Thyroid gland (tissue), 4 donors: ENCODE results near the gene TRMT2B. TPM values are rescaled to one million over a fixed set of nuclear protein-coding genes. Genes with fewer than 3 reads are reported as not detected.

ENCODE experiments used
- DNase-seq, 2 donors: peaks; one replicate each; pipeline ENCODE4 v3.0.0-alpha.2; 2019
- H3K27ac ChIP-seq, 3 donors: fragments of 200-600 bp; sonication (generic); 1 replicate in 2 of 3; 2 replicates in 1 of 3; pipeline ENCODE4 v1.5.1; 2016 to 2019; ENCODE audit warnings: mild to moderate bottlenecking in 1 of 3, moderate library complexity in 1 of 3
- H3K27me3 ChIP-seq: fragments of 200-600 bp; sonication (generic); one replicate; pipeline ENCODE4 v1.5.1; 2019
- H3K36me3 ChIP-seq, 2 donors: fragments of 200-600 bp; sonication (generic); one replicate each; pipeline ENCODE4 v1.5.1; 2016 to 2019
- H3K4me1 ChIP-seq, 2 donors: fragments of 200-600 bp; sonication (generic); one replicate each; pipeline ENCODE4 v1.5.1; 2017 to 2019
- H3K4me3 ChIP-seq, 3 donors: fragments of 200-600 bp; sonication (generic); replicated peaks in 1 of 3; 1 replicate in 2 of 3; 2 replicates in 1 of 3; pipeline ENCODE4 v1.5.1; 2016; ENCODE audit warnings: mild to moderate bottlenecking in 1 of 3
- H3K9me3 ChIP-seq: fragments of 200-600 bp; sonication (generic); one replicate; pipeline ENCODE4 v1.5.1; 2017
- CTCF ChIP-seq, 6 experiments: fragments of 200-600 bp in 3 of 6; fragments of 450-650 bp in 3 of 6; sonication (generic) in 3 of 6; IDR thresholded peaks; one replicate each; pipeline ENCODE4 v1.5.1; 2016 to 2019; ENCODE audit warnings: antibody characterized with exemption in 6 of 6, mild to moderate bottlenecking in 2 of 6, inconsistent platforms in 1 of 6, moderate library complexity in 1 of 6
- POLR2A ChIP-seq, 2 donors: fragments of 450-650 bp; IDR thresholded peaks; one replicate each; pipeline ENCODE4 v1.6.1; 2017; ENCODE audit warnings: antibody characterized with exemption in 2 of 2, mild to moderate bottlenecking in 2 of 2, moderate library complexity in 1 of 2
- WGBS, 2 donors: methylation state at CpG; one replicate each; pipeline ENCODE4 v1.1.5; 2017; 5-methylcytosine and 5-hydroxymethylcytosine counted together
- intact Hi-C: fragments of 100-400 bp; cut with DNase I; formaldehyde crosslinking; loops from one replicate; pipeline ENCODE4 v1.15.1; 2023
- total RNA-seq, 4 donors: library from RNA; depleted of rRNA; stranded (reverse); fragments of >200 nt; gene quantifications; one replicate each; pipeline ENCODE4 v1.2.3, GENCODE V29; 2016

TRMT2B gene
- total RNA-seq, 4 donors from 2014 or later = 26.2 to 32.8 (median 29.1) TPM

GRCh38 chrX:100975212-100975611, 76.7 kb downstream of the TRMT2B start:
- no peak for TF ChIP-seq POLR2A (IDR thresholded peaks at IDR 0.05)
- TF ChIP-seq CTCF (IDR thresholded peaks at IDR 0.05) = no peak
- H3K4me1 ChIP-seq = no peaks in the 10 kb centered on the region
- WGBS, 2 donors = 94 to 95% methylated on average over 3 of the region's 3 CpGs
- DNase-seq = no peak
- no peak overlapping the region for H3K4me3 ChIP-seq
- intact Hi-C loops = no loop called here
- H3K9me3 ChIP-seq = no peaks in the 10 kb centered on the region
- no peak overlapping the region for H3K27ac ChIP-seq
- no peaks in the 10 kb centered on the region for H3K27me3 ChIP-seq
- H3K36me3 ChIP-seq = no peaks in the 10 kb centered on the region

- 99% methylated on average over 5 to 10 of the region's 19 CpGs for whole genome bisulfite sequencing, 2 donors
- no peaks in the 10 kb centered on the region for H3K4me1 ChIP-seq
- intact Hi-C loops = no loop called here
- H3K9me3 ChIP-seq = no peaks in the 10 kb centered on the region
- no peak for DNase-seq
- H3K36me3 ChIP-seq = no peaks in the 10 kb centered on the region
- H3K27ac ChIP-seq = no peak overlapping the region
- no peaks in the 10 kb centered on the region for H3K27me3 ChIP-seq
- no peak for TF ChIP-seq POLR2A (IDR thresholded peaks at IDR 0.05)
- TF ChIP-seq CTCF (IDR thresholded peaks at IDR 0.05) = no peak
- no peak overlapping the region for H3K4me3 ChIP-seq
Measured at GRCh38 chrX:100973411-100973810, 78.5 kb downstream of the TRMT2B start.

- no peak overlapping the region for H3K4me3 ChIP-seq
Measured at GRCh38 chrX:100969936-100970335, 82.0 kb downstream of the TRMT2B start.

DNA sequence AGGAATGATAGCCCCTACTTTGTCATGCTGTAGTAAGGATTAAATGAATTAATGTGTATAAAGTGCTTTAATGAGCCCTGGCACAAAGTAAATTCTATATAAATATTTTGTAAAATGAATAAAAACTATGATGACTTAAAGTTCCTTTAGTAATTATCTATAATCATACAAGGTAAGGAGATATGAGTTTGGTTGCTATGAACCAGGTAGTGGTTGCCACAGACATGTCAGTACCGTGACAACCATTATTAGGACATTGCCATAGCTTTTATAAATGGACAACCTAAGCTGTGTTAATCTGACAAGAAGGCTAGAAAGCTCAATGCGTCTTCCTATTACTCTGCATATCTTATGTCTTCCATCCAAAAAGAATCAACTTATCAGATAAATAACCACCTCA, 82.5 kb downstream of the TRMT2B start, which contains the start of gene ARL13A:
Gene ARL13A, plus strand, starts transcription at position 301 of the 400 bp plus-strand sequence. CDS start 3,982 bp downstream, outside the sequence.
- no peak for DNase-seq
- 89 to 97% methylated on average over 2 of the region's 2 CpGs for WGBS, 2 donors
- no peaks in the 10 kb centered on the region for H3K36me3 ChIP-seq

More at GRCh38 chrX:100969936-100970335, 82.0 kb downstream of the TRMT2B start:
- no peak for DNase-seq
- no peak for TF ChIP-seq POLR2A (IDR thresholded peaks at IDR 0.05)
- TF ChIP-seq CTCF (IDR thresholded peaks at IDR 0.05) = no peak
- H3K36me3 ChIP-seq = no peaks in the 10 kb centered on the region
- no peak overlapping the region for H3K27ac ChIP-seq
- no peaks in the 10 kb centered on the region for H3K27me3 ChIP-seq
- H3K4me1 ChIP-seq = no peaks in the 10 kb centered on the region
- intact Hi-C loops = no loop called here
- H3K9me3 ChIP-seq = no peaks in the 10 kb centered on the region
- WGBS, 2 donors = 100% methylated on average over 1 of the region's 1 CpG

DNA sequence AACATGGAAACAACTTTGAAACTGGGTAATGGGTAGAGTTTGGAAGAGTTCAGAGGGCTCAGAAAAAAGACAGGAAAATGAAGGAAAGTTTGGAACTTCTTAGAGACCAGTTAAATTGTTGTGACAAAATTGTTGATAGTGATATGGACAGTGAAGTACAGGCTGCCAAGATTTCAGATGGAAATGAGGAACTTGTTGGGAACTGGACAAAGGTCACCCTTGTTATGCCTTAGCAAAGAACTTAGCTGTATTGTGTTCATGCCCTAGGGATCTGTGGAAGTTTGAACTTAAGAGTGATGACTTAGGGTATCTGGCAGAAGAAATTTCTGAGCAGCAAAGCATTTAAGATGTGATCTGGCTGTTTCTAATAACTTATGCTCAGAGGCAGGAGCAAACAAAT, 87.5 kb downstream of the TRMT2B start:
- no peaks in the 10 kb centered on the region for H3K36me3 ChIP-seq
- intact Hi-C loops = no loop called here
- DNase-seq = no peak
- H3K27me3 ChIP-seq = no peaks in the 10 kb centered on the region
- no peaks in the 10 kb centered on the region for H3K4me1 ChIP-seq
- no peak overlapping the region for H3K4me3 ChIP-seq
- H3K9me3 ChIP-seq = no peaks in the 10 kb centered on the region
- no peak overlapping the region for H3K27ac ChIP-seq
- TF ChIP-seq CTCF (IDR thresholded peaks at IDR 0.05) (no peak), POLR2A (IDR thresholded peaks at IDR 0.05) (no peak)

More for the DNA sequence above, 82.5 kb downstream of the TRMT2B start, which contains the start of gene ARL13A:
- intact Hi-C loops = no loop called here
- Histone ChIP-seq H3K9me3 (no peaks in the 10 kb centered on the region), H3K27me3 (no peaks in the 10 kb centered on the region), H3K4me3 (no peak within 1 kb of the TSS), H3K4me1 (no peaks in the 10 kb centered on the region), H3K27ac (no peak within 1 kb of the TSS)
- TF ChIP-seq CTCF (IDR thresholded peaks at IDR 0.05) (no peak), POLR2A (IDR thresholded peaks at IDR 0.05) (no peak)
